ENCODE results near the gene FURIN. TPM values are rescaled to one million over a fixed set of nuclear protein-coding genes. Genes with fewer than 3 reads are reported as not detected.

The FURIN gene
- total and polyA plus RNA-seq, 4 experiments from 2014 or later, result 1.6 to 40.3 (median 24.4) TPM

DNA sequence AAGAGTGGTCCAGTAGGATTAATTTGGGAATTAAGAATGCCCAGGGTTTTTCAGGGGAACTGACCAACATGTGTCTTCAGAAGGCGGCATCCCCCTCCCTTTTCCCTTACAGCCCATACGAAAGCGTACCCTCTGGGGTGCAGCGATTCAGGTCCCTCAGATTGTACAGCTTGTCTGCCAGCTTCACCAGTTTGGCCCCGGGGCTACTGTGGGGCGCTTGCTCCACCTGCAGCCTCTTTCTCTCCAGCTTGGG lies 63.1 kb downstream of the FURIN start:
- H3K4me3 ChIP-seq (ENCODE audit: low read length in 2 of 2), result peak overlapping the region; percentile 95 to 96
- ChIA-PET POLR2A (ENCODE audit: partially characterized antibody) (interaction anchor here (0.5 to 10.0 kb wide), 24 partner anchors 10 to 832 kb away, joined by 3 to 315 read pairs (median 7); partner anchors contain the start of genes BLM, CIB1, GDPGP1 and IQGAP1), CTCF (ENCODE audit: partially characterized antibody) (interaction anchor here (0.8 to 10.3 kb wide), 24 partner anchors 9 to 612 kb away, joined by 3 to 344 read pairs (median 6); partner anchors contain the start of genes BLM, MAN2A2, RCCD1 and VPS33B)
- Mint-ChIP-seq H3K27me3 (no peaks in the 10 kb centered on the region), H3K27ac (peak overlapping the region; percentile 87 to 99 (median 99)), H3K4me1 (peaks cover 31 to 72% (median 51%) of the 10 kb centered on the region in 4 donors), H3K36me3 (peaks cover 0 to 18% of the 10 kb centered on the region in 2 donors), H3K9me3 (peaks cover 0 to 6% (median 0%) of the 10 kb centered on the region in 8 donors), H3K4me3 (peak overlapping the region; percentile 94 to 99 (median 98))
- H3K9me3 ChIP-seq (ENCODE audit: control insufficient read depth in 1 of 2, low read length in 2 of 2), result no peaks in the 10 kb centered on the region
- H3K36me3 ChIP-seq (ENCODE audit: insufficient read depth, low read length), result no peaks in the 10 kb centered on the region
- no peaks in the 10 kb centered on the region for H3K27me3 ChIP-seq (ENCODE audit: insufficient read depth, low read length)
- H3K27ac ChIP-seq (ENCODE audit: low read depth, low read length), result peak overlapping the region; percentile 82
- intact Hi-C loops (cut with micrococcal nuclease), result loop anchor here (5.0 to 10.0 kb wide), 2 partner anchors 543 to 926 kb away; no protein-coding TSS in a partner anchor
- peaks cover 55% of the 10 kb centered on the region for H3K4me1 ChIP-seq (ENCODE audit: insufficient read depth, low read length)
- DNase-seq, result no peak

DNA sequence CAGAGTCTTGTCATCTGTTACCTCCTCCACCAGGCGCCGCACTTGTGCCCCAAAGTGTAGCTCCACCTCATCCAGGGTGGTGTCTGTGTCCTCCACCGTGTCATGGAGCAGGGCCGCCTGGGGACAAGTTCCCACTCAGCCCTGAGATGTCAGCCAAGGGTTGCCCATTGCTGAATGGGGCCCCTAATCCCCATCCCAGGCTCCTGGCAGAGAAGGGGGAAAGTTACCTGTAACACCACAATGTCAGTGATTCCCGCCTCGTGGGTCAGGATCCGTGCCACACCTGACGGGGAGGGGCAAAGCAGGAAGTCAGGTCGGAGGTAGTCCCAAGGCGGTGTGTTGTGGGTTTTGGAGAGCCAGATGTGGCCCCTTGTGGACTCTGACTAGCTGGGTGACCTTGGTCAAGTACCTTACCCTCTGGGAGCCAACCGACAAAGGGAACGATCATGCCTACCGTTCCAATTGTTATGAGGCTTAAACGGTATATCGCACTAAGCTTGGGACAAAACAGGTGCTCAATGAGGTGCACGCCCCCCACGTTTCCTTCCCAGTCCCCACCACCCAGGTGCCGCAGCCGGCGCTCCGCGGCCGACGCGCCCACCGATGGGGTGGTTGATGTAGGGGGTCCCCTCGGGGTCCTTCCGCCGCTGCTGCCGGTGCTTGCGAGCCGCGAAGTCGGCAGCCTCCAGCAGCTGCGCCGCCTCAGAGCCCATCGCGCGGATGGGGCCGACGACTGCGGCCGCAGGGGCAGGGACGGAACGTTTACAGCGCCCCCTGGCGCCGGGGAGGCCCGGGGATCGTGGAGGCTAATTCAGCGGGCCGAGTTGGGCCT lies 63.7 kb downstream of the FURIN start, which contains the start of gene HDDC3:
HDDC3 (minus strand) TSS at position 722 of the 832 bp plus-strand sequence; CDS start at position 713, 9 bp downstream.
- peak; percentile 86 to 93 (median 88) for DNase-seq
- Histone ChIP-seq H3K36me3 (ENCODE audit: insufficient read depth, low read length) (no peaks in the 10 kb centered on the region), H3K27me3 (ENCODE audit: insufficient read depth, low read length) (no peaks in the 10 kb centered on the region), H3K27ac (ENCODE audit: low read depth, low read length) (peak within 1 kb of the TSS; percentile 82), H3K9me3 (ENCODE audit: control insufficient read depth in 1 of 2, low read length in 2 of 2) (no peaks in the 10 kb centered on the region), H3K4me1 (ENCODE audit: insufficient read depth, low read length) (peaks cover 58% of the 10 kb centered on the region), H3K4me3 (ENCODE audit: low read length in 2 of 2) (peak within 1 kb of the TSS; percentile 95 to 96)
- Mint-ChIP-seq H3K9me3 (peaks cover 0 to 6% (median 0%) of the 10 kb centered on the region in 8 donors), H3K4me3 (peak within 1 kb of the TSS; percentile 94 to 99 (median 98)), H3K27ac (peak within 1 kb of the TSS; percentile 87 to 99 (median 99)), H3K36me3 (peaks cover 0 to 21% of the 10 kb centered on the region in 2 donors), H3K4me1 (peaks cover 35 to 77% (median 55%) of the 10 kb centered on the region in 4 donors), H3K27me3 (no peaks in the 10 kb centered on the region)
- ChIA-PET CTCF (ENCODE audit: partially characterized antibody) (interaction anchor here (0.8 to 10.3 kb wide), 28 partner anchors 10 to 698 kb away, joined by 3 to 344 read pairs (median 6); partner anchors contain the start of genes BLM, CIB1, GDPGP1 and MAN2A2), POLR2A (ENCODE audit: partially characterized antibody) (interaction anchor here (0.5 to 10.0 kb wide), 28 partner anchors 9 to 833 kb away, joined by 3 to 315 read pairs (median 5); partner anchors contain the start of genes BLM, CIB1, GDPGP1 and IQGAP1)
- intact Hi-C loops (cut with micrococcal nuclease), result loop anchor here (5.0 to 10.0 kb wide), 2 partner anchors 543 to 925 kb away; no protein-coding TSS in a partner anchor

- intact Hi-C loops (cut with micrococcal nuclease), result loop anchor here (5.0 to 10.0 kb wide), 2 partner anchors 542 to 925 kb away; no protein-coding TSS in a partner anchor
- Mint-ChIP-seq H3K36me3 (peaks cover 0 to 21% of the 10 kb centered on the region in 2 donors), H3K27ac (peak overlapping the region; percentile 87 to 99 (median 99)), H3K4me1 (peaks cover 35 to 77% (median 55%) of the 10 kb centered on the region in 4 donors), H3K4me3 (peak overlapping the region in 7 of 8 donors; percentile 41 to 99 (median 94)), H3K9me3 (peaks cover 0 to 6% (median 0%) of the 10 kb centered on the region in 8 donors), H3K27me3 (no peaks in the 10 kb centered on the region)
- H3K27ac ChIP-seq (ENCODE audit: low read depth, low read length), result peak overlapping the region; percentile 82
- H3K36me3 ChIP-seq (ENCODE audit: insufficient read depth, low read length), result no peaks in the 10 kb centered on the region
- POLR2A ChIA-PET (ENCODE audit: partially characterized antibody), result interaction anchor here (0.9 to 10.0 kb wide), 19 partner anchors 9 to 701 kb away, joined by 3 to 315 read pairs (median 8); partner anchors contain the start of genes BLM, CIB1, GDPGP1 and IQGAP1
- H3K27me3 ChIP-seq (ENCODE audit: insufficient read depth, low read length), result no peaks in the 10 kb centered on the region
- DNase-seq, result peak in 1 of 5 donors; percentile 49
- CTCF ChIA-PET (ENCODE audit: partially characterized antibody), result interaction anchor here (1.2 to 10.3 kb wide), 24 partner anchors 11 to 699 kb away, joined by 3 to 344 read pairs (median 6); partner anchors contain the start of genes BLM, CIB1, GDPGP1 and MAN2A2
- H3K4me3 ChIP-seq (ENCODE audit: low read length in 2 of 2), result peak overlapping the region; percentile 95 to 96
- H3K4me1 ChIP-seq (ENCODE audit: insufficient read depth, low read length), result peaks cover 58% of the 10 kb centered on the region
- no peaks in the 10 kb centered on the region for H3K9me3 ChIP-seq (ENCODE audit: control insufficient read depth in 1 of 2, low read length in 2 of 2)
Observed at GRCh38 chr15:90932660-90932991, 64.2 kb downstream of the FURIN start.

Other genes starting within 250 kb of the FURIN start
- gene BLM, start 151.2 kb upstream of the FURIN start, total RNA-seq, result 1 to 10 TPM; 6.5 to 8.9 TPM
- 1 to 10 TPM; 1.2 to 5.5 TPM for gene BLM, start 151.2 kb upstream of the FURIN start, polyA plus RNA-seq
- 1 to 10 TPM; 2.3 to 3.0 TPM for gene FES, start 15.9 kb downstream of the FURIN start, total RNA-seq
- not detected for gene FES, start 15.9 kb downstream of the FURIN start, polyA plus RNA-seq
- gene MAN2A2, start 34.7 kb downstream of the FURIN start, total RNA-seq, result 100 to 1,000 TPM; 123 to 126 TPM
- gene MAN2A2, start 34.7 kb downstream of the FURIN start, polyA plus RNA-seq, result 10 to 100 TPM in 1 of 2 donors, 1 to 10 TPM in 1; 1.3 to 12.2 TPM
- gene HDDC3, start 64.0 kb downstream of the FURIN start, total RNA-seq, result 10 to 100 TPM; 27.4 to 28.3 TPM
- gene HDDC3, start 64.0 kb downstream of the FURIN start, polyA plus RNA-seq, result 10 to 100 TPM; 34.6 to 38.7 TPM
- 10 to 100 TPM; 71.1 to 72.3 TPM for gene UNC45A, start 66.7 kb downstream of the FURIN start, total RNA-seq
- gene UNC45A, start 66.7 kb downstream of the FURIN start, polyA plus RNA-seq, result 10 to 100 TPM; 41.7 to 68.9 TPM
- gene RCCD1, start 86.3 kb downstream of the FURIN start, total RNA-seq, result 10 to 100 TPM; 14.0 to 15.6 TPM
- 1 to 10 TPM; 2.0 to 4.7 TPM for gene RCCD1, start 86.3 kb downstream of the FURIN start, polyA plus RNA-seq
- gene PRC1, start 125.9 kb downstream of the FURIN start, total RNA-seq, result 1 to 10 TPM; 8.1 to 8.6 TPM
- gene PRC1, start 125.9 kb downstream of the FURIN start, polyA plus RNA-seq, result 1 to 10 TPM; 2.3 TPM
- 10 to 100 TPM; 26.9 to 27.8 TPM for gene VPS33B, start 154.0 kb downstream of the FURIN start, total RNA-seq
- 10 to 100 TPM in 1 of 2 donors, 1 to 10 TPM in 1; 4.7 to 11.3 TPM for gene VPS33B, start 154.0 kb downstream of the FURIN start, polyA plus RNA-seq
- gene SV2B, start 231.7 kb downstream of the FURIN start, total RNA-seq, result under 1 TPM in 1 of 2 experiments, not detected in 1; 0.03 TPM
- gene SV2B, start 231.7 kb downstream of the FURIN start, polyA plus RNA-seq, result not detected

All from CD4-positive, alpha-beta memory T cell (primary cell).